GM15510 (cell line): ENCODE measurements around the gene MRPS18A.

ENCODE experiments used
- POLR2A ChIP-seq: IDR thresholded peaks from 3 replicates; pipeline ENCODE4 v1.6.1; 2011; ENCODE audit warnings: borderline replicate concordance; ENCODE audit not compliant: insufficient read length; ENCODE audit errors: extremely low read depth

The MRPS18A gene

GRCh38 chr6:43683708-43684455 lies 3.7 kb downstream of the MRPS18A start:
- no peak for TF ChIP-seq POLR2A

GRCh38 chr6:43682724-43683429 lies 4.7 kb downstream of the MRPS18A start:
- TF ChIP-seq POLR2A = no peak

- TF ChIP-seq POLR2A = no peak
These were observed 6.3 kb downstream of the MRPS18A start for GRCh38 chr6:43681303-43681702.

- no peak for TF ChIP-seq POLR2A
These were observed 7.0 kb downstream of the MRPS18A start for GRCh38 chr6:43680308-43681200.

- TF ChIP-seq POLR2A = no peak
These were observed 8.5 kb downstream of the MRPS18A start for GRCh38 chr6:43679057-43679456.

- no peak for TF ChIP-seq POLR2A
These were observed 9.2 kb downstream of the MRPS18A start for GRCh38 chr6:43678341-43678740.

GRCh38 chr6:43677759-43678158 lies 9.8 kb downstream of the MRPS18A start:
- TF ChIP-seq POLR2A = no peak

- no peak for TF ChIP-seq POLR2A
These were observed 10.5 kb downstream of the MRPS18A start for GRCh38 chr6:43676962-43677606.

GRCh38 chr6:43674921-43675320 lies 12.7 kb downstream of the MRPS18A start:
- TF ChIP-seq POLR2A = no peak

- TF ChIP-seq POLR2A = no peak
These were observed 13.3 kb downstream of the MRPS18A start for GRCh38 chr6:43674291-43674690.

- TF ChIP-seq POLR2A = no peak
These were observed 14.0 kb downstream of the MRPS18A start for GRCh38 chr6:43673444-43674084.

- no peak for TF ChIP-seq POLR2A
These were observed 15.5 kb downstream of the MRPS18A start for GRCh38 chr6:43671801-43672690.
